HepG2 (cell line): ENCODE data around the gene RIPK3. TPM values are rescaled to one million over a fixed set of nuclear protein-coding genes. Genes with fewer than 3 reads are reported as not detected.
A peak's percentile ranks its signal among the peaks of the same experiment; 100 is the strongest.

Experiments
- ATRX ChIP-seq: sonication (generic); formaldehyde crosslinking; IDR thresholded peaks from 2 replicates; pipeline ENCODE4 v1.4.0; 2020; ENCODE audit warnings: missing genetic modification reagents, borderline replicate concordance
- BATF2 ChIP-seq: sonication (generic); formaldehyde crosslinking; IDR thresholded peaks from 2 replicates; pipeline ENCODE4 v1.8.0; 2022; ENCODE audit warnings: mild to moderate bottlenecking, missing genetic modification reagents, moderate library complexity
- CENPBD1 ChIP-seq: sonication (generic); formaldehyde crosslinking; IDR thresholded peaks from 2 replicates; pipeline ENCODE4 v1.8.0; 2022; ENCODE audit warnings: missing genetic modification reagents, low read depth, mild to moderate bottlenecking, borderline replicate concordance
- DPF2 ChIP-seq: sonication (generic); formaldehyde crosslinking; IDR thresholded peaks from 2 replicates; pipeline ENCODE4 v1.4.0; 2020; ENCODE audit warnings: mild to moderate bottlenecking, low read depth, missing genetic modification reagents, borderline replicate concordance
- IKZF5 ChIP-seq: IDR thresholded peaks from 2 replicates; pipeline ENCODE4 v1.6.1; 2018; ENCODE audit warnings: missing genetic modification reagents, mild to moderate bottlenecking, missing compliant biosample characterization
- ISL2 ChIP-seq: sonication (generic); formaldehyde crosslinking; IDR thresholded peaks from 2 replicates; pipeline ENCODE4 v1.5.0; 2020; ENCODE audit warnings: missing genetic modification reagents
- KLF11 ChIP-seq: IDR thresholded peaks from 2 replicates; pipeline ENCODE4 v1.6.1; 2016; ENCODE audit warnings: missing compliant biosample characterization
- MIXL1 ChIP-seq: IDR thresholded peaks from 2 replicates; pipeline ENCODE4 v1.6.1; 2016
- NFKB2 ChIP-seq: sonication (generic); formaldehyde crosslinking; IDR thresholded peaks from 2 replicates; pipeline ENCODE4 v1.4.0; 2020; ENCODE audit warnings: missing genetic modification reagents, borderline replicate concordance
- NKX3-1 ChIP-seq: sonication (generic); formaldehyde crosslinking; IDR thresholded peaks from 2 replicates; pipeline ENCODE4 v1.5.0; 2020; ENCODE audit warnings: missing genetic modification reagents
- PAF1 ChIP-seq: IDR thresholded peaks from 2 replicates; pipeline ENCODE4 v1.6.1; 2016; ENCODE audit warnings: missing genetic modification reagents, missing compliant biosample characterization
- THAP9 ChIP-seq: sonication (generic); formaldehyde crosslinking; IDR thresholded peaks from 2 replicates; pipeline ENCODE4; 2020; ENCODE audit warnings: missing genetic modification reagents, mild to moderate bottlenecking, borderline replicate concordance
- U2AF2 ChIP-seq: fragments of 200-400 bp; formaldehyde crosslinking; IDR thresholded peaks from 2 replicates; pipeline ENCODE4 v1.6.1; 2017; ENCODE audit warnings: low read depth, mild to moderate bottlenecking, low read length
- ZNF160 ChIP-seq: sonication (generic); formaldehyde crosslinking; IDR thresholded peaks from 2 replicates; pipeline ENCODE4 v1.8.0; 2022; ENCODE audit warnings: mild to moderate bottlenecking, inconsistent platforms, missing genetic modification reagents
- ZNF431 ChIP-seq: sonication (generic); formaldehyde crosslinking; IDR thresholded peaks from 2 replicates; pipeline ENCODE4 v1.9.0; 2022; ENCODE audit warnings: missing genetic modification reagents, low read depth, mild to moderate bottlenecking, borderline replicate concordance
- ZNF44 ChIP-seq: sonication (generic); formaldehyde crosslinking; IDR thresholded peaks from 2 replicates; pipeline ENCODE4 v1.5.1; 2020; ENCODE audit warnings: mild to moderate bottlenecking, missing genetic modification reagents
- ZNF512 ChIP-seq: sonication (generic); formaldehyde crosslinking; IDR thresholded peaks from 2 replicates; pipeline ENCODE4 v1.4.0; 2020; ENCODE audit warnings: mild to moderate bottlenecking, missing genetic modification reagents
- ZNF589 ChIP-seq: sonication (generic); formaldehyde crosslinking; conservative IDR thresholded peaks from 2 replicates; pipeline ENCODE4 v1.8.0; 2022; ENCODE audit warnings: mild to moderate bottlenecking, moderate library complexity, missing genetic modification reagents
- ZNF629 ChIP-seq: sonication (generic); formaldehyde crosslinking; conservative IDR thresholded peaks from 2 replicates; pipeline ENCODE4 v1.5.0; 2020; ENCODE audit warnings: missing genetic modification reagents
- ZNF720 ChIP-seq: sonication (generic); formaldehyde crosslinking; IDR thresholded peaks from 2 replicates; pipeline ENCODE4 v1.4.0; 2020; ENCODE audit warnings: missing genetic modification reagents
- ZNF761 ChIP-seq: sonication (generic); formaldehyde crosslinking; conservative IDR thresholded peaks from 2 replicates; pipeline ENCODE4 v1.4.0; 2020; ENCODE audit warnings: mild to moderate bottlenecking, missing genetic modification reagents
- ZNF841 ChIP-seq: sonication (generic); formaldehyde crosslinking; IDR thresholded peaks from 2 replicates; pipeline ENCODE4 v1.8.1; 2023; ENCODE audit warnings: missing genetic modification reagents, borderline replicate concordance
- ZXDC ChIP-seq: sonication (generic); formaldehyde crosslinking; IDR thresholded peaks from 2 replicates; pipeline ENCODE4 v1.5.0; 2020; ENCODE audit warnings: mild to moderate bottlenecking, missing genetic modification reagents
- polyA plus RNA-seq, 8 experiments: library from polyadenylated mRNA; depleted of rRNA in 3 of 8; stranded (reverse) in 7 of 8; unstranded in 1 of 8; fragments of >200 nt; fragmentation: Illumina TruSeq in 4 of 8; extraction: Trizol in 4 of 8; gene quantifications; 2 replicates each; pipeline versions ENCODE4 v1.2.1 to v1.2.3, GENCODE V29; 2011 to 2016; ENCODE audit warnings: low read depth in 4 of 8, missing spikeins in 1 of 8, mixed read lengths in 1 of 8; ENCODE audit not compliant: insufficient read depth in 1 of 8
- total RNA-seq, 5 experiments: library from RNA; depleted of rRNA; stranded (reverse); fragments of >200 nt; fragmentation: Illumina TruSeq; extraction: Trizol; gene quantifications; 2 replicates each; pipeline ENCODE4 v1.2.3, GENCODE V29; 2016; ENCODE audit warnings: low read depth in 1 of 5

RIPK3 gene
- total and polyA plus RNA-seq, 2 of the 13 experiments (the other 11 are each of a cell fraction or from before 2014, with no cell fraction given) = not detected

GRCh38 chr14:24366413-24366720 is 26.6 kb upstream of the RIPK3 start (continued):
- TF ChIP-seq CENPBD1 (no peak), NKX3-1 (CRISPR knock-in tag) (no peak), PAF1 (CRISPR knock-in tag) (no peak), ZNF160 (no peak), THAP9 (CRISPR knock-in tag) (no peak), ZXDC (CRISPR knock-in tag) (no peak), ZNF589 (CRISPR knock-in tag) (no peak), KLF11 (no peak), MIXL1 (CRISPR knock-in tag) (no peak), ZNF512 (CRISPR knock-in tag) (peak; percentile 47; the same call in 1 of the 2 replicates), DPF2 (CRISPR knock-in tag) (no peak), ZNF44 (CRISPR knock-in tag) (no peak), ZNF841 (CRISPR knock-in tag) (no peak), U2AF2 (0 out of 2 replicates have a peak, but pooled peaks have one; percentile 49), ZNF720 (CRISPR knock-in tag) (no peak), ISL2 (CRISPR knock-in tag) (no peak), ZNF431 (CRISPR knock-in tag) (no peak), BATF2 (no peak), ATRX (CRISPR knock-in tag) (no peak), NFKB2 (CRISPR knock-in tag) (no peak), IKZF5 (CRISPR knock-in tag) (no peak), ZNF761 (no peak), ZNF629 (CRISPR knock-in tag) (peak; percentile 66)
